GM23338 (cell line): ENCODE data around the gene RPH3AL. TPM values are rescaled to one million over a fixed set of nuclear protein-coding genes. Genes with fewer than 3 reads are reported as not detected.

Source experiments
- ATAC-seq: fragments of 200-7000 bp; cut with Tn5 transposase; 3 replicates; pipeline ENCODE4 v1.9.1; 2020
- DNase-seq: peaks from one replicate; pipeline ENCODE4 v3.0.0-alpha.2; 2015; ENCODE audit warnings: low spot score
- H2AFZ ChIP-seq: fragments of 200-600 bp; sonication (generic); 2 replicates; pipeline ENCODE4 v1.8.0; 2016; ENCODE audit warnings: antibody characterized with exemption, mild to moderate bottlenecking, moderate library complexity
- H3F3A ChIP-seq: fragments of 200-600 bp; sonication (generic); replicated peaks from 2 replicates; pipeline ENCODE4 v1.8.0; 2017; ENCODE audit warnings: antibody characterized with exemption, mixed run types, low read depth
- H3K27ac ChIP-seq: fragments of 200-600 bp; sonication (generic); 2 replicates; pipeline ENCODE4 v1.6.1; 2016; ENCODE audit warnings: low read depth
- H3K27me3 ChIP-seq: fragments of 200-600 bp; sonication (generic); 2 replicates; pipeline ENCODE4 v1.8.0; 2016; ENCODE audit warnings: mild to moderate bottlenecking, mixed run types, moderate library complexity; ENCODE audit not compliant: insufficient read depth
- H3K36me3 ChIP-seq: fragments of 200-600 bp; sonication (generic); 2 replicates; pipeline ENCODE4 v1.8.0; 2016; ENCODE audit warnings: mild to moderate bottlenecking; ENCODE audit not compliant: insufficient read depth
- H3K4me1 ChIP-seq: fragments of 200-600 bp; sonication (generic); 2 replicates; pipeline ENCODE4 v1.8.0; 2016; ENCODE audit warnings: mild to moderate bottlenecking, moderate library complexity; ENCODE audit not compliant: insufficient read depth
- H3K4me2 ChIP-seq: fragments of 200-600 bp; sonication (generic); 2 replicates; pipeline ENCODE4 v1.7.1; 2017; ENCODE audit warnings: mixed run types
- H3K4me3 ChIP-seq: fragments of 200-600 bp; sonication (generic); 2 replicates; pipeline ENCODE4 v1.6.1; 2016; ENCODE audit warnings: mixed run types
- H3K79me2 ChIP-seq: fragments of 200-600 bp; sonication (generic); replicated peaks from 2 replicates; pipeline ENCODE4 v1.8.0; 2017; ENCODE audit warnings: mild to moderate bottlenecking; ENCODE audit not compliant: insufficient read depth
- H3K9me2 ChIP-seq: fragments of 200-600 bp; sonication (generic); 2 replicates; pipeline ENCODE4 v1.8.0; 2017; ENCODE audit not compliant: insufficient read depth
- H4K20me1 ChIP-seq: fragments of 200-600 bp; sonication (generic); replicated peaks from 2 replicates; pipeline ENCODE4 v1.8.0; 2017; ENCODE audit warnings: mild to moderate bottlenecking; ENCODE audit not compliant: insufficient read depth
- H3K27ac Mint-ChIP-seq: 2 replicates; pipeline ENCODE4 v1.8.0; 2020; ENCODE audit warnings: inconsistent platforms, mild to moderate bottlenecking, moderate library complexity, mixed read lengths
- H3K27me3 Mint-ChIP-seq: 3 replicates; pipeline ENCODE4 v1.8.0; 2022; ENCODE audit warnings: low read depth, mild to moderate bottlenecking, moderate library complexity, mixed read lengths, inconsistent platforms; ENCODE audit not compliant: insufficient read depth, poor library complexity
- H3K36me3 Mint-ChIP-seq: 3 replicates; pipeline ENCODE4 v1.8.0; 2021; ENCODE audit warnings: low read depth, mild to moderate bottlenecking, inconsistent platforms, moderate library complexity, mixed read lengths
- H3K4me1 Mint-ChIP-seq: 3 replicates; pipeline ENCODE4 v1.8.0; 2020; ENCODE audit warnings: mild to moderate bottlenecking, inconsistent platforms, mixed read lengths
- H3K4me3 Mint-ChIP-seq: 3 replicates; pipeline ENCODE4 v1.8.0; 2021; ENCODE audit warnings: moderate library complexity, mild to moderate bottlenecking, inconsistent platforms, mixed read lengths
- H3K9me3 Mint-ChIP-seq: 3 replicates; pipeline ENCODE4 v1.8.0; 2020; ENCODE audit warnings: moderate library complexity, mild to moderate bottlenecking, inconsistent platforms, mixed read lengths
- EZH2 ChIP-seq: fragments of 200-600 bp; sonication (generic); IDR thresholded peaks from one replicate; pipeline ENCODE4 v1.8.0; 2017; ENCODE audit warnings: antibody characterized with exemption, mild to moderate bottlenecking, low read depth; ENCODE audit not compliant: unreplicated experiment
- EZH2phosphoT487 ChIP-seq: fragments of 200-600 bp; sonication (generic); IDR thresholded peaks from one replicate; pipeline ENCODE4 v1.8.1; 2018; ENCODE audit warnings: antibody characterized with exemption; ENCODE audit not compliant: unreplicated experiment
- JUNB ChIP-seq: IDR thresholded peaks from one replicate; pipeline ENCODE4 v1.6.1; 2016; ENCODE audit warnings: antibody characterized with exemption; ENCODE audit not compliant: unreplicated experiment
- NANOG ChIP-seq: IDR thresholded peaks from 2 replicates; pipeline ENCODE4 v1.6.1; 2016; ENCODE audit warnings: antibody characterized with exemption, borderline replicate concordance
- POLR2AphosphoS5 ChIP-seq: IDR thresholded peaks from 2 replicates; pipeline ENCODE4 v1.6.1; 2016; ENCODE audit warnings: antibody characterized with exemption, low read depth
- ZNF114 ChIP-seq: fragments of 250-450 bp; sonication (Bioruptor Pico); IDR thresholded peaks from 2 replicates; pipeline ENCODE4 v1.5.0; 2020; ENCODE audit warnings: mild to moderate bottlenecking, moderate library complexity
- ZNF331 ChIP-seq: fragments of 250-450 bp; sonication (Bioruptor Pico); IDR thresholded peaks from 2 replicates; pipeline ENCODE4 v1.5.0; 2020; ENCODE audit warnings: low read depth, mild to moderate bottlenecking, moderate library complexity
- polyA plus RNA-seq: library from polyadenylated mRNA; unstranded; fragments of >200 nt; fragmentation: Nextera tagmentation; extraction: Ambion mirVana; gene quantifications from 2 replicates; pipeline ENCODE4 v1.2.1, GENCODE V29; 2016
- total RNA-seq: library from RNA; depleted of rRNA; stranded (reverse); fragments of >200 nt; shearing (Covaris generic); gene quantifications from 2 replicates; pipeline ENCODE4 v1.2.3, GENCODE V29; 2014
- TF ChIP-seq, protein P1 (sequence below): fragments of 250-450 bp; sonication (Bioruptor Pico); IDR thresholded peaks from 2 replicates; pipeline ENCODE4 v1.5.0; 2020; ENCODE audit warnings: mild to moderate bottlenecking, moderate library complexity
- TF ChIP-seq, protein P2 (sequence below), 2 experiments: fragments of 200-600 bp in 1 of 2; sonication (generic) in 1 of 2; conservative IDR thresholded peaks; 2 replicates each; pipeline versions ENCODE4 v1.5.1 to v1.6.1; 2016 to 2017; ENCODE audit warnings: antibody characterized with exemption in 2 of 2, low read depth in 2 of 2, mild to moderate bottlenecking in 2 of 2, moderate library complexity in 1 of 2
- TF ChIP-seq, protein P3 (sequence below): IDR thresholded peaks from 2 replicates; pipeline ENCODE4 v1.6.1; 2016; ENCODE audit warnings: antibody characterized with exemption
- TF ChIP-seq, protein P4 (sequence below): IDR thresholded peaks from one replicate; pipeline ENCODE4 v1.6.1; 2018; ENCODE audit warnings: antibody characterized with exemption; ENCODE audit not compliant: unreplicated experiment

The RPH3AL gene
- total and polyA plus RNA-seq, 2 experiments from 2014 or later, result 2.7 to 6.3 TPM

DNA sequence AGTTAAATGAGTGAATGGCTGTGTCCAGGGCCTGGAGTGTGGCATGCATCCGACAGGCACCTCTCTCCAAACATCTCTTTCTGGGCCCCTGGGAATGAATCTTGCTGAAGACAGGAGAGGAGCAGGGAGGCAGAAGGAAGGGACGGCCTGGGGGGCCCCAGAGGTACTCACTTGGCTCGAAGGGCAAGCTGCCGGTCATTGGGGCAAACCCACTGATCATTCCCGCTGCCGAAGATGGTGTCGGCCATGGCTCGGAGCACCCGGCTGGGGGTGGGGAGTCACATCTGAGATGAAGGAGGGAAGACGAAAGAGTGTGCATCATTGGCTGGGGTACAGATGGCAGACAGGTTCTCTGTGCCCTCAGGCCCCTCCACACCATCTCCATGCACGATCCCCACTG lies 25.3 kb downstream of the RPH3AL start:
- no peaks in the 10 kb centered on the region for H3K36me3 ChIP-seq
- peaks cover 13% of the 10 kb centered on the region for H3K4me1 Mint-ChIP-seq
- no peaks in the 10 kb centered on the region for H3K9me2 ChIP-seq
- peaks cover 8% of the 10 kb centered on the region; the same call in 1 of the 2 replicates for H3K4me1 ChIP-seq
- no peak overlapping the region for H3K4me3 Mint-ChIP-seq
- TF ChIP-seq ZNF114 (CRISPR knock-in tag) (no peak), EZH2 (no peak), JUNB (no peak), EZH2phosphoT487 (no peak), NANOG (no peak), POLR2AphosphoS5 (no peak), ZNF331 (CRISPR knock-in tag) (no peak)
- TF ChIP-seq, protein P1, sequence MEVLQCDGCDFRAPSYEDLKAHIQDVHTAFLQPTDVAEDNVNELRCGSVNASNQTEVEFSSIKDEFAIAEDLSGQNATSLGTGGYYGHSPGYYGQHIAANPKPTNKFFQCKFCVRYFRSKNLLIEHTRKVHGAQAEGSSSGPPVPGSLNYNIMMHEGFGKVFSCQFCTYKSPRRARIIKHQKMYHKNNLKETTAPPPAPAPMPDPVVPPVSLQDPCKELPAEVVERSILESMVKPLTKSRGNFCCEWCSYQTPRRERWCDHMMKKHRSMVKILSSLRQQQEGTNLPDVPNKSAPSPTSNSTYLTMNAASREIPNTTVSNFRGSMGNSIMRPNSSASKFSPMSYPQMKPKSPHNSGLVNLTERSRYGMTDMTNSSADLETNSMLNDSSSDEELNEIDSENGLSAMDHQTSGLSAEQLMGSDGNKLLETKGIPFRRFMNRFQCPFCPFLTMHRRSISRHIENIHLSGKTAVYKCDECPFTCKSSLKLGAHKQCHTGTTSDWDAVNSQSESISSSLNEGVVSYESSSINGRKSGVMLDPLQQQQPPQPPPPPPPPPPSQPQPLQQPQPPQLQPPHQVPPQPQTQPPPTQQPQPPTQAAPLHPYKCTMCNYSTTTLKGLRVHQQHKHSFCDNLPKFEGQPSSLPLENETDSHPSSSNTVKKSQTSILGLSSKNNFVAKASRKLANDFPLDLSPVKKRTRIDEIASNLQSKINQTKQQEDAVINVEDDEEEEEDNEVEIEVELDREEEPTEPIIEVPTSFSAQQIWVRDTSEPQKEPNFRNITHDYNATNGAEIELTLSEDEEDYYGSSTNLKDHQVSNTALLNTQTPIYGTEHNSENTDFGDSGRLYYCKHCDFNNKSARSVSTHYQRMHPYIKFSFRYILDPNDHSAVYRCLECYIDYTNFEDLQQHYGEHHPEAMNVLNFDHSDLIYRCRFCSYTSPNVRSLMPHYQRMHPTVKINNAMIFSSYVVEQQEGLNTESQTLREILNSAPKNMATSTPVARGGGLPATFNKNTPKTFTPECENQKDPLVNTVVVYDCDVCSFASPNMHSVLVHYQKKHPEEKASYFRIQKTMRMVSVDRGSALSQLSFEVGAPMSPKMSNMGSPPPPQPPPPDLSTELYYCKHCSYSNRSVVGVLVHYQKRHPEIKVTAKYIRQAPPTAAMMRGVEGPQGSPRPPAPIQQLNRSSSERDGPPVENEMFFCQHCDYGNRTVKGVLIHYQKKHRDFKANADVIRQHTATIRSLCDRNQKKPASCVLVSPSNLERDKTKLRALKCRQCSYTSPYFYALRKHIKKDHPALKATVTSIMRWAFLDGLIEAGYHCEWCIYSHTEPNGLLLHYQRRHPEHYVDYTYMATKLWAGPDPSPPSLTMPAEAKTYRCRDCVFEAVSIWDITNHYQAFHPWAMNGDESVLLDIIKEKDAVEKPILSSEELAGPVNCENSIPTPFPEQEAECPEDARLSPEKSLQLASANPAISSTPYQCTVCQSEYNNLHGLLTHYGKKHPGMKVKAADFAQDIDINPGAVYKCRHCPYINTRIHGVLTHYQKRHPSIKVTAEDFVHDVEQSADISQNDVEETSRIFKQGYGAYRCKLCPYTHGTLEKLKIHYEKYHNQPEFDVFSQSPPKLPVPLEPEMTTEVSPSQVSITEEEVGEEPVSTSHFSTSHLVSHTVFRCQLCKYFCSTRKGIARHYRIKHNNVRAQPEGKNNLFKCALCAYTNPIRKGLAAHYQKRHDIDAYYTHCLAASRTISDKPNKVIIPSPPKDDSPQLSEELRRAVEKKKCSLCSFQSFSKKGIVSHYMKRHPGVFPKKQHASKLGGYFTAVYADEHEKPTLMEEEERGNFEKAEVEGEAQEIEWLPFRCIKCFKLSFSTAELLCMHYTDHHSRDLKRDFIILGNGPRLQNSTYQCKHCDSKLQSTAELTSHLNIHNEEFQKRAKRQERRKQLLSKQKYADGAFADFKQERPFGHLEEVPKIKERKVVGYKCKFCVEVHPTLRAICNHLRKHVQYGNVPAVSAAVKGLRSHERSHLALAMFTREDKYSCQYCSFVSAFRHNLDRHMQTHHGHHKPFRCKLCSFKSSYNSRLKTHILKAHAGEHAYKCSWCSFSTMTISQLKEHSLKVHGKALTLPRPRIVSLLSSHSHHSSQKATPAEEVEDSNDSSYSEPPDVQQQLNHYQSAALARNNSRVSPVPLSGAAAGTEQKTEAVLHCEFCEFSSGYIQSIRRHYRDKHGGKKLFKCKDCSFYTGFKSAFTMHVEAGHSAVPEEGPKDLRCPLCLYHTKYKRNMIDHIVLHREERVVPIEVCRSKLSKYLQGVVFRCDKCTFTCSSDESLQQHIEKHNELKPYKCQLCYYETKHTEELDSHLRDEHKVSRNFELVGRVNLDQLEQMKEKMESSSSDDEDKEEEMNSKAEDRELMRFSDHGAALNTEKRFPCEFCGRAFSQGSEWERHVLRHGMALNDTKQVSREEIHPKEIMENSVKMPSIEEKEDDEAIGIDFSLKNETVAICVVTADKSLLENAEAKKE (CRISPR knock-in tag), result no peak
- TF ChIP-seq, protein P2, sequence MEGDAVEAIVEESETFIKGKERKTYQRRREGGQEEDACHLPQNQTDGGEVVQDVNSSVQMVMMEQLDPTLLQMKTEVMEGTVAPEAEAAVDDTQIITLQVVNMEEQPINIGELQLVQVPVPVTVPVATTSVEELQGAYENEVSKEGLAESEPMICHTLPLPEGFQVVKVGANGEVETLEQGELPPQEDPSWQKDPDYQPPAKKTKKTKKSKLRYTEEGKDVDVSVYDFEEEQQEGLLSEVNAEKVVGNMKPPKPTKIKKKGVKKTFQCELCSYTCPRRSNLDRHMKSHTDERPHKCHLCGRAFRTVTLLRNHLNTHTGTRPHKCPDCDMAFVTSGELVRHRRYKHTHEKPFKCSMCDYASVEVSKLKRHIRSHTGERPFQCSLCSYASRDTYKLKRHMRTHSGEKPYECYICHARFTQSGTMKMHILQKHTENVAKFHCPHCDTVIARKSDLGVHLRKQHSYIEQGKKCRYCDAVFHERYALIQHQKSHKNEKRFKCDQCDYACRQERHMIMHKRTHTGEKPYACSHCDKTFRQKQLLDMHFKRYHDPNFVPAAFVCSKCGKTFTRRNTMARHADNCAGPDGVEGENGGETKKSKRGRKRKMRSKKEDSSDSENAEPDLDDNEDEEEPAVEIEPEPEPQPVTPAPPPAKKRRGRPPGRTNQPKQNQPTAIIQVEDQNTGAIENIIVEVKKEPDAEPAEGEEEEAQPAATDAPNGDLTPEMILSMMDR (conservative IDR thresholded peaks at IDR 0.05; ENCODE audit: low read depth in 2 of 2), result no peak
- TF ChIP-seq, protein P3, sequence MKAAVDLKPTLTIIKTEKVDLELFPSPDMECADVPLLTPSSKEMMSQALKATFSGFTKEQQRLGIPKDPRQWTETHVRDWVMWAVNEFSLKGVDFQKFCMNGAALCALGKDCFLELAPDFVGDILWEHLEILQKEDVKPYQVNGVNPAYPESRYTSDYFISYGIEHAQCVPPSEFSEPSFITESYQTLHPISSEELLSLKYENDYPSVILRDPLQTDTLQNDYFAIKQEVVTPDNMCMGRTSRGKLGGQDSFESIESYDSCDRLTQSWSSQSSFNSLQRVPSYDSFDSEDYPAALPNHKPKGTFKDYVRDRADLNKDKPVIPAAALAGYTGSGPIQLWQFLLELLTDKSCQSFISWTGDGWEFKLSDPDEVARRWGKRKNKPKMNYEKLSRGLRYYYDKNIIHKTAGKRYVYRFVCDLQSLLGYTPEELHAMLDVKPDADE, result no peak
- TF ChIP-seq, protein P4, sequence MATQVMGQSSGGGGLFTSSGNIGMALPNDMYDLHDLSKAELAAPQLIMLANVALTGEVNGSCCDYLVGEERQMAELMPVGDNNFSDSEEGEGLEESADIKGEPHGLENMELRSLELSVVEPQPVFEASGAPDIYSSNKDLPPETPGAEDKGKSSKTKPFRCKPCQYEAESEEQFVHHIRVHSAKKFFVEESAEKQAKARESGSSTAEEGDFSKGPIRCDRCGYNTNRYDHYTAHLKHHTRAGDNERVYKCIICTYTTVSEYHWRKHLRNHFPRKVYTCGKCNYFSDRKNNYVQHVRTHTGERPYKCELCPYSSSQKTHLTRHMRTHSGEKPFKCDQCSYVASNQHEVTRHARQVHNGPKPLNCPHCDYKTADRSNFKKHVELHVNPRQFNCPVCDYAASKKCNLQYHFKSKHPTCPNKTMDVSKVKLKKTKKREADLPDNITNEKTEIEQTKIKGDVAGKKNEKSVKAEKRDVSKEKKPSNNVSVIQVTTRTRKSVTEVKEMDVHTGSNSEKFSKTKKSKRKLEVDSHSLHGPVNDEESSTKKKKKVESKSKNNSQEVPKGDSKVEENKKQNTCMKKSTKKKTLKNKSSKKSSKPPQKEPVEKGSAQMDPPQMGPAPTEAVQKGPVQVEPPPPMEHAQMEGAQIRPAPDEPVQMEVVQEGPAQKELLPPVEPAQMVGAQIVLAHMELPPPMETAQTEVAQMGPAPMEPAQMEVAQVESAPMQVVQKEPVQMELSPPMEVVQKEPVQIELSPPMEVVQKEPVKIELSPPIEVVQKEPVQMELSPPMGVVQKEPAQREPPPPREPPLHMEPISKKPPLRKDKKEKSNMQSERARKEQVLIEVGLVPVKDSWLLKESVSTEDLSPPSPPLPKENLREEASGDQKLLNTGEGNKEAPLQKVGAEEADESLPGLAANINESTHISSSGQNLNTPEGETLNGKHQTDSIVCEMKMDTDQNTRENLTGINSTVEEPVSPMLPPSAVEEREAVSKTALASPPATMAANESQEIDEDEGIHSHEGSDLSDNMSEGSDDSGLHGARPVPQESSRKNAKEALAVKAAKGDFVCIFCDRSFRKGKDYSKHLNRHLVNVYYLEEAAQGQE, result no peak
- no peak overlapping the region for H2AFZ ChIP-seq
- no peaks in the 10 kb centered on the region for H4K20me1 ChIP-seq
- H3F3A ChIP-seq, result no peaks in the 10 kb centered on the region
- H3K4me3 ChIP-seq, result no peak overlapping the region
- H3K27ac ChIP-seq, result no peak overlapping the region
- H3K27ac Mint-ChIP-seq, result no peak overlapping the region
- no peaks in the 10 kb centered on the region for H3K27me3 ChIP-seq
- DNase-seq (no peak), ATAC-seq (no peak)
- no peaks in the 10 kb centered on the region for H3K9me3 Mint-ChIP-seq
- H3K4me2 ChIP-seq, result no peak overlapping the region
- no peaks in the 10 kb centered on the region for H3K36me3 Mint-ChIP-seq
- H3K27me3 Mint-ChIP-seq, result peaks cover 13% of the 10 kb centered on the region
- no peaks in the 10 kb centered on the region for H3K79me2 ChIP-seq
